Measurements from ENCODE around the gene MLLT10.
"Not testable (repeated sequence)": the region's sequence is repeated elsewhere in the genome, so short reads cannot be mapped to it uniquely, and the experiment has no call there.

MLLT10 gene

GRCh38 chr10:21692916-21693315 is 158.9 kb downstream of the MLLT10 start:
- in situ Hi-C loops (cut with HindIII; ENCODE audit: low sequenced_read_pairs): no loop called here

GRCh38 chr10:21693418-21693817 is 159.4 kb downstream of the MLLT10 start:
- in situ Hi-C loops (cut with HindIII; ENCODE audit: low sequenced_read_pairs): no loop called here

- in situ Hi-C loops (cut with HindIII; ENCODE audit: low sequenced_read_pairs): no loop called here
These were observed 160.6 kb downstream of the MLLT10 start for GRCh38 chr10:21694631-21695030.

- in situ Hi-C loops (cut with HindIII; ENCODE audit: low sequenced_read_pairs): no loop called here
These were observed 162.3 kb downstream of the MLLT10 start for GRCh38 chr10:21696302-21696701.

- in situ Hi-C loops (cut with HindIII; ENCODE audit: low sequenced_read_pairs): no loop called here
These were observed 165.5 kb downstream of the MLLT10 start for GRCh38 chr10:21699575-21699974.

GRCh38 chr10:21700474-21700873 is 166.4 kb downstream of the MLLT10 start:
- in situ Hi-C loops (cut with HindIII; ENCODE audit: low sequenced_read_pairs): no loop called here

- in situ Hi-C loops (cut with HindIII; ENCODE audit: low sequenced_read_pairs): no loop called here
These were observed 168.6 kb downstream of the MLLT10 start for GRCh38 chr10:21702633-21703111.

- in situ Hi-C loops (cut with HindIII; ENCODE audit: low sequenced_read_pairs): no loop called here
These were observed 171.3 kb downstream of the MLLT10 start for GRCh38 chr10:21705142-21705827.

GRCh38 chr10:21705828-21706176 is 171.8 kb downstream of the MLLT10 start:
- in situ Hi-C loops (cut with HindIII; ENCODE audit: low sequenced_read_pairs): no loop called here

- in situ Hi-C loops (cut with HindIII; ENCODE audit: low sequenced_read_pairs): no loop called here
These were observed 173.5 kb downstream of the MLLT10 start for GRCh38 chr10:21707498-21707897.

- in situ Hi-C loops (cut with HindIII; ENCODE audit: low sequenced_read_pairs): no loop called here
These were observed 178.9 kb downstream of the MLLT10 start for GRCh38 chr10:21712975-21713374.

GRCh38 chr10:21715531-21716195 is 181.6 kb downstream of the MLLT10 start:
- in situ Hi-C loops (cut with HindIII; ENCODE audit: low sequenced_read_pairs): no loop called here

GRCh38 chr10:21717437-21718054 is 183.5 kb downstream of the MLLT10 start:
- in situ Hi-C loops (cut with HindIII; ENCODE audit: low sequenced_read_pairs): not testable (repeated sequence)

- in situ Hi-C loops (cut with HindIII; ENCODE audit: low sequenced_read_pairs): no loop called here
These were observed 185.5 kb downstream of the MLLT10 start for GRCh38 chr10:21719502-21719901.

- in situ Hi-C loops (cut with HindIII; ENCODE audit: low sequenced_read_pairs): loop anchor here (5.0 kb wide), 1 partner anchor 38 kb away; no protein-coding TSS in a partner anchor
These were observed 186.1 kb downstream of the MLLT10 start for GRCh38 chr10:21720090-21720489.

GRCh38 chr10:21721000-21721665 is 187.1 kb downstream of the MLLT10 start:
- in situ Hi-C loops (cut with HindIII; ENCODE audit: low sequenced_read_pairs): loop anchor here (5.0 kb wide), 1 partner anchor 39 kb away; no protein-coding TSS in a partner anchor

- in situ Hi-C loops (cut with HindIII; ENCODE audit: low sequenced_read_pairs): loop anchor here (5.0 kb wide), 1 partner anchor 40 kb away; no protein-coding TSS in a partner anchor
These were observed 188.2 kb downstream of the MLLT10 start for GRCh38 chr10:21722209-21722608.

- in situ Hi-C loops (cut with HindIII; ENCODE audit: low sequenced_read_pairs): loop anchor here (5.0 kb wide), 1 partner anchor 42 kb away; no protein-coding TSS in a partner anchor
These were observed 190.1 kb downstream of the MLLT10 start for GRCh38 chr10:21724020-21724589.

GRCh38 chr10:21724687-21725367 is 190.8 kb downstream of the MLLT10 start:
- in situ Hi-C loops (cut with HindIII; ENCODE audit: low sequenced_read_pairs): loop anchor here (5.0 kb wide), 1 partner anchor 43 kb away; no protein-coding TSS in a partner anchor

- in situ Hi-C loops (cut with HindIII; ENCODE audit: low sequenced_read_pairs): no loop called here
These were observed 192.7 kb downstream of the MLLT10 start for GRCh38 chr10:21726601-21727225.
